ENCODE results near the gene MON1B.
"Not testable (repeated sequence)": the region's sequence is repeated elsewhere in the genome, so short reads cannot be mapped to it uniquely, and the experiment has no call there.

Gene MON1B

DNA sequence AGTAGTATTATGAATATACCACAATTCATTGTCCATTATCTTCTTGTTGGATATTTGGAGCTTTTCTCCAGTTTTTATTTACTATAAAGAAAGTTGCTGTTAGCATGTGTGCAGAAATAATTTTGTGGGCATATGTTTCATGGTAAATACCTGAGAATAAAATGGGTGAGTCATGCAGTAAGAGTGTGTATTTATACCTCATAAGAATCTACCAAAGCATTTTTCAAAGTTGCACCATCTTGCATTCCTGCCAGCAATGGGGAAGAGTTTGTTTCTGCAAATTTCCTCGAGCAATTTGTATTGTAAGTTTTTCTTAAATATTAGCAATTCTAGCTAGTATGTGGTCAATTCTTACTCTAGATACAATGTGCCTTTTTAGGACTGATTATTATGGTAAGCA lies 7.9 kb upstream of the MON1B start:
- TF ChIP-seq, protein P1, sequence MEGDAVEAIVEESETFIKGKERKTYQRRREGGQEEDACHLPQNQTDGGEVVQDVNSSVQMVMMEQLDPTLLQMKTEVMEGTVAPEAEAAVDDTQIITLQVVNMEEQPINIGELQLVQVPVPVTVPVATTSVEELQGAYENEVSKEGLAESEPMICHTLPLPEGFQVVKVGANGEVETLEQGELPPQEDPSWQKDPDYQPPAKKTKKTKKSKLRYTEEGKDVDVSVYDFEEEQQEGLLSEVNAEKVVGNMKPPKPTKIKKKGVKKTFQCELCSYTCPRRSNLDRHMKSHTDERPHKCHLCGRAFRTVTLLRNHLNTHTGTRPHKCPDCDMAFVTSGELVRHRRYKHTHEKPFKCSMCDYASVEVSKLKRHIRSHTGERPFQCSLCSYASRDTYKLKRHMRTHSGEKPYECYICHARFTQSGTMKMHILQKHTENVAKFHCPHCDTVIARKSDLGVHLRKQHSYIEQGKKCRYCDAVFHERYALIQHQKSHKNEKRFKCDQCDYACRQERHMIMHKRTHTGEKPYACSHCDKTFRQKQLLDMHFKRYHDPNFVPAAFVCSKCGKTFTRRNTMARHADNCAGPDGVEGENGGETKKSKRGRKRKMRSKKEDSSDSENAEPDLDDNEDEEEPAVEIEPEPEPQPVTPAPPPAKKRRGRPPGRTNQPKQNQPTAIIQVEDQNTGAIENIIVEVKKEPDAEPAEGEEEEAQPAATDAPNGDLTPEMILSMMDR (IDR thresholded peaks at IDR 0.05; ENCODE audit: borderline replicate concordance, control extremely low read depth, extremely low read depth, insufficient read depth, missing control alignments): no peak
- no peak for DNase-seq (ENCODE audit: low spot score)
- in situ Hi-C loops (cut with MboI; ENCODE audit: low sequenced_read_pairs, unreplicated experiment): loop anchor here (25.0 kb wide), 1 partner anchor 1721 kb away; the partner anchor contains the start of gene TMEM170A

DNA sequence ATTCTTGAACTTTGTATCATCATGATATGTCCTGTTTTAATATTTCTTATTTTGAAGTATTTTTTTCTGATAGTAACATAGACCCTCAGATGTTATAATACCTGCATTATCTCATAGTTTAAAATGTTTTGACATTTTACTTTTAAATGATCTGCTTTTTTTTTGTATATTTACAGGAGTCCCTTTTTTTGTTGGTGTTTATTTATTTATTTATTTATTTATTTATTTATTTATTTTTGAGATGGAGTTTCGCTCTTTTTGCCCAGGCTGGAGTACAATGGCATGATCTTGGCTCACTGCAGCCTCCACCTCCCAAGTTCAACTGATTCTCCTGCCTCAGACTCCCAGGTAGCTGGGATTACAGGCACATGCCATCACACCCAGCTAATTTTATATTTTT lies 4.7 kb upstream of the MON1B start:
- in situ Hi-C loops (cut with MboI; ENCODE audit: low sequenced_read_pairs, unreplicated experiment): loop anchor here (25.0 kb wide), 1 partner anchor 1724 kb away; the partner anchor contains the start of gene TMEM170A
- DNase-seq (ENCODE audit: low spot score): not testable (repeated sequence)

DNA sequence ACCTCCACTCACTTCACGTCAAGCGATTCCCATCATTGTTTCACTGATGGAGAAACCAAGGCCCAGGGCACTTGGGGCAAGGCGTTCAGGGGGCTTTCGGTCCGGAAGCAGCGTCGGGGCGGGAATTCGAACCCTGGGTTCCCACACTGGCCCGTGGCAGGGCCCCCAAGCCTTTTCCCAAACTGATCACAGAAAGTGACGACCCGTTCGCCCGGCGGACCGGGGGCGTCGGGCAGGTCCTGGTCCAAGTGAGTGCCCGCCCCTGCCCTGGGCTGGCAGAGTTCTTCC lies 856 bp upstream of the MON1B start:
- TF ChIP-seq, protein P1 (IDR thresholded peaks at IDR 0.05; ENCODE audit: borderline replicate concordance, control extremely low read depth, extremely low read depth, insufficient read depth, missing control alignments): no peak
- in situ Hi-C loops (cut with MboI; ENCODE audit: low sequenced_read_pairs, unreplicated experiment): loop anchor here (25.0 kb wide), 1 partner anchor 1728 kb away; the partner anchor contains the start of gene TMEM170A
- DNase-seq (ENCODE audit: low spot score): no peak

DNA sequence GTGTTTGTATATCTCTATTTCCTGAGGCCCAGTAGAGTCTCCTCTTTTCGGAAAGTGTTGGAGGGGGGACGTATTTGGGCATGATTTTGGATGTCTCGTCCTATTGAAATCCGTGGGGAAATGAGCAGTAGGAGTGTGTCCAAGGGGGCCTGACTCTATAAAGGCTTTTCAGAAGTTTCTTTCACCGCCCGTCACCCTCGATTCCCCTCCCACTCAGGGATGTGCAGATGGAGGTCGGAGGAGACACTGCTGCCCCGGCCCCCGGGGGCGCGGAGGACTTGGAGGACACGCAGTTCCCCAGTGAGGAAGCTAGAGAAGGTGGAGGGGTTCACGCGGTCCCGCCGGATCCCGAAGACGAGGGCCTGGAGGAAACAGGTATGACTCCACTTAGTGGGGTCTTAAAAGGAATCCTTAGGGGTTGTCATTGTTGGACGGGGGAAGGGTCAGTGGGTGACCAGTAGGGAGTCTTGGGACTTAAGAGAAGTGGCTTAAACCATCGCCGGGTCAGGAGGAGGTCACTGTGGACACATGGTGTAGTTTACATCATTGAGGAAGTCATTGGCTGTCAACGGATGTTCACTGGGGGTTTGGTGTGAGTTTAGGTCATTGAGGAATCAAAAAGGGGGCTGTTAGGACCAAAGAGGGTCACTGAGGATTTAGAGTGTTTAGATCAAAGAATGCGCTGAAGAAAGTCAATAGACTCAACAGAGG lies 424 bp downstream of the MON1B start:
- in situ Hi-C loops (cut with MboI; ENCODE audit: low sequenced_read_pairs, unreplicated experiment): loop anchor here (25.0 kb wide), 1 partner anchor 1729 kb away; the partner anchor contains the start of gene TMEM170A
- DNase-seq (ENCODE audit: low spot score): no peak
- TF ChIP-seq, protein P1 (IDR thresholded peaks at IDR 0.05; ENCODE audit: borderline replicate concordance, control extremely low read depth, extremely low read depth, insufficient read depth, missing control alignments): no peak

DNA sequence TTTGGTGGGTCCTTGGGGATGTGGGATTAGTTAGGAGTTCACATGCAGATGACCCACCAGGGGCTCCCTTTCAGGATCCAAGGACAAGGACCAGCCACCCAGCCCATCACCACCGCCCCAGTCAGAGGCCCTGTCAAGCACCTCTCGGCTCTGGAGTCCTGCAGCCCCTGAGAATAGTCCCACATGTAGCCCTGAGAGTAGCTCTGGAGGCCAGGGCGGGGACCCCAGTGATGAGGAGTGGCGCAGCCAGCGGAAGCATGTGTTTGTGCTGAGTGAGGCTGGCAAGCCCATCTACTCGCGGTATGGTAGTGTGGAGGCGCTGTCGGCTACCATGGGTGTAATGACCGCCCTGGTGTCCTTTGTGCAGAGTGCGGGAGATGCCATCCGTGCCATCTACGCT lies 2.4 kb downstream of the MON1B start:
- in situ Hi-C loops (cut with MboI; ENCODE audit: low sequenced_read_pairs, unreplicated experiment): loop anchor here (25.0 kb wide), 1 partner anchor 1731 kb away; the partner anchor contains the start of gene TMEM170A
- TF ChIP-seq, protein P1 (IDR thresholded peaks at IDR 0.05; ENCODE audit: borderline replicate concordance, control extremely low read depth, extremely low read depth, insufficient read depth, missing control alignments): no peak
- DNase-seq (ENCODE audit: low spot score): no peak

DNA sequence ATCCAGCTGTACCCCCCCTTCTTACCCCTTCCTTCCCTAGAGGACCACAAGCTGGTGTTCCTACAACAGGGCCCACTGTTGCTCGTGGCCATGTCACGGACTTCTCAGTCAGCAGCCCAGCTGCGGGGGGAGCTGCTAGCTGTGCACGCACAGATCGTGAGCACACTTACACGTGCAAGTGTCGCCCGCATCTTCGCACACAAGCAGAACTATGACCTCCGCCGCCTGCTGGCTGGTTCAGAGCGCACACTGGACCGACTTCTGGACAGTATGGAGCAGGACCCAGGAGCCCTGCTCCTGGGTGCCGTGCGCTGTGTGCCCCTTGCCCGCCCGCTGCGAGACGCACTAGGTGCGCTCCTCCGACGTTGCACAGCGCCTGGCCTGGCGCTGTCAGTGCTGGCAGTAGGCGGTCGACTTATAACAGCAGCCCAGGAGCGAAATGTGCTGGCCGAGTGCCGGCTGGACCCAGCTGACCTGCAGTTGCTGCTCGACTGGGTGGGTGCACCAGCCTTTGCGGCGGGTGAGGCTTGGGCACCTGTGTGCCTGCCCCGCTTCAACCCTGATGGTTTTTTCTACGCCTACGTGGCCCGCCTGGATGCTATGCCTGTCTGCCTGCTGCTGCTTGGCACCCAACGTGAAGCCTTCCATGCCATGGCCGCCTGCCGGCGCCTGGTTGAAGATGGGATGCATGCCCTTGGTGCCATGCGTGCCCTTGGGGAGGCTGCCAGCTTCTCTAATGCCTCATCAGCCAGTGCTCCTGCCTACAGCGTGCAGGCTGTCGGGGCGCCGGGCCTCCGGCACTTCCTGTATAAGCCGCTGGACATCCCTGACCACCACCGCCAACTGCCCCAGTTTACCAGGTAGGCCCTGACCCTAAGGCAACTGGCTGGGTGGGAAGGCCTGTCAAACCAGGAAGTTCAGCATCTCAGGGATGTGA lies 3.6 kb downstream of the MON1B start:
- no peak for DNase-seq (ENCODE audit: low spot score)
- TF ChIP-seq, protein P1 (IDR thresholded peaks at IDR 0.05; ENCODE audit: borderline replicate concordance, control extremely low read depth, extremely low read depth, insufficient read depth, missing control alignments): no peak
- in situ Hi-C loops (cut with MboI; ENCODE audit: low sequenced_read_pairs, unreplicated experiment): loop anchor here (25.0 kb wide), 1 partner anchor 1732 kb away; the partner anchor contains the start of gene TMEM170A

Measured in GM13976 (cell line).